Measurements from ENCODE around the gene FAM83E.
"Not testable (repeated sequence)": the region's sequence is repeated elsewhere in the genome, so short reads cannot be mapped to it uniquely, and the experiment has no call there.

FAM83E gene

DNA sequence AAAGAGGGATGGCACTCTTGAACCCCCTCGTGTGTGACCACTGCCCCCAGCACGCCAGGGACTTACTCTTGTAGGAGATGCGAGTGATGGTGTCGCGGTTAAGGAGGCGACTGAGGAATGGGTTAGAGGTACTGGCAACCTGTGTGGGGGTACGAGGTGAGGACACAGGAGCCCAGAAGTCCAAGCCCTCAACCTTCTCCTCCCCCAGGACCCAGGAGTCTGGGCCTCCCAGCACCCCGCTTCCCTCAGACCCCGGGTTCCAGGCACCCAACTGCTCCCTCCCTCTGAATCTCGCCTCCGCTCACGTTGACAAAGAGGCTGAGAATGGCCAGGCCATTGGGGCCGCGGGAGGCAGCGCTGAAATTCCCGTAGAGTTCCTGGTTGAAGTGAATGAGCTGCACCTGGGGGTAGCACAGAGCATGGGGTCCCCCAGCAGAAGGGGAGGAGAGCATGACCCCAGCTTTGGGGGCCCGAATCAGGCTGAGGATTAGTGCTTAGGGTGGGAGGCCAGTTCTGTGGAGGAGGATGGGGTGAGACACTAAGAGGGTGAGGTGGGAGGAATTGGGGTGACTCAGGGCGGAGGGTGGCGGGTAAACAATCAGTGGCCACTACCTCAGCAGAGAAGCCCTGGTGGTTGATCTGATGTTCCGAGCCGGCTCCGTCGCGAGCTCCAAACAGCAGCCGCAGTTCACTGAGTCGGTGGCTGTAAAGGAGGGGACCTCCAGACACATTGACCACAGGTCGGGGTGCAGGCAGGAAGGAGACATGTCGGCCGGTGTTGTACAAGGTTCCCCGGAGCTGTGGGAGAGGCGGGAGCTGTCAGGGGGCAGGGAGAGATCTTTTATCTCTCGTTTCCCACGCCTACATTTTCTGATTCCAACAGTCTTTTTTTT lies 24.9 kb upstream of the FAM83E start:
- no peak for DNase-seq (ENCODE audit: low spot score)

DNA sequence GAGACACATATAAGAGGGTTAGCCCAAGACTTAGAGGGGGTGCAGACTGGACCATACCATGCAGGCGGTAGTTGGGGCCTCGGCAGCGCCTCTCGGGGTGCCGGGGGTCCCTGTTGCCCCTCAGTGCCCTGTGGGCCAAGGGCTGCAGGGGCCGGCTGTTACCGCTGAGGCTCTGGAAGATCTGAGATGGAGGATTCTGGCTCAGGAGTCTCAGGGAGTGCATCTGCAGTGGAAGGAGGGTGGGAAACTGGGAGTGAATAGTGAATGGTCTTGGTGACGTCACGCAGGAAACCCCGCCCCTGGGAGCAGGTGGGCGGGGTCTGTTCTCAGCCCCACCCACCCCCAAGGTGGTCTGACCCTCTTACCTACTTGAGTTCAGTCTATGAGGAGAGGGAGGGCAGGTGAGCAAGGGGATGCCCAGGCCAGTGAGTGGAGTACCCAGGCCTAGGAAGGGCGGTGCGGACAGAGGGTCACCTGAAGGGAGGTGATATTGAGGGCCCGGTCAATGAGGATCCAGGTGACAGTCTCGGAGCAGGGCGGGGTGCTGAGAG lies 24.0 kb upstream of the FAM83E start:
- no peak for DNase-seq (ENCODE audit: low spot score)

DNA sequence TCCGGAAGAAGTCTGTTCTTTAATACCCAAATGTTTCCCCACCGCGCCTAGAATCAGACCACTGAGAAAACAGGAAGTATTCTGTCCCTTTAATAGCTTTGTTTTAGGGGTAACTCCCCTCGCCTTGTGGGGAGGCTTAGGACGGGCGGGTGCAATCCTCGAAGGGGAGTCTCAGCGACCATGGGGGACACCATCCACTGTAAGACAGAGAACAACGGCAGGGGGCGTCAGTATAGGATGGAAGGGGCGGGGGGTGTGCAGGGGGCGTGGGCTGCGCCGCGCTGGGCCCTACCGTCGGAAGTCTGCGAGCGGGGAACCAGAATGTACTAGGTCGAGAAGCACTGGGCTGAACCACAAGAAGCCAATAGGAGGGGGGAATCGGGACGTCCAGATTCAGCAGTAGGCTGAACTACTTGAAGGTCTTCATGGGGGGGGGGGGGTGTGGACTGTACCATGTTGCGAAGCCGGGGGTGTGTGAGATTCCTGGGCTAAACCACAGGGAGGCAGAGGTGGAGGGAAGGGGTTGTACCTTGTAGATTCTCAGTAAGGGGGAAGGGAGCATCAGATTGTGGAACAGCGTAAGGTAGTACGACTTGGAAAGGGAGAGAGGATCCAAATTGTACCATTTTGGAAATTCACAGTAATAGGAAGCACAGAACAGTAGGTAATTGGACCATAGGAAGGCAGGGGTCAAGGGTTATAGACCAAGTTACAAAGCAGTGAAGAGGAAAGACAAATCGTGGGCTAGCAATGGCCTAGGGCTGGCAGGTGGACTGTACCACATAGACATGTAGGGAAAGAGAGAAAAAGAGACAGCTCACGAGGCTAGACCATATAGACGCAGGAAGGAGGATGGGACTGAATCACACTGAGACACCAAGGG lies 23.3 kb upstream of the FAM83E start:
- peak; percentile 78 for DNase-seq (ENCODE audit: low spot score)

DNA sequence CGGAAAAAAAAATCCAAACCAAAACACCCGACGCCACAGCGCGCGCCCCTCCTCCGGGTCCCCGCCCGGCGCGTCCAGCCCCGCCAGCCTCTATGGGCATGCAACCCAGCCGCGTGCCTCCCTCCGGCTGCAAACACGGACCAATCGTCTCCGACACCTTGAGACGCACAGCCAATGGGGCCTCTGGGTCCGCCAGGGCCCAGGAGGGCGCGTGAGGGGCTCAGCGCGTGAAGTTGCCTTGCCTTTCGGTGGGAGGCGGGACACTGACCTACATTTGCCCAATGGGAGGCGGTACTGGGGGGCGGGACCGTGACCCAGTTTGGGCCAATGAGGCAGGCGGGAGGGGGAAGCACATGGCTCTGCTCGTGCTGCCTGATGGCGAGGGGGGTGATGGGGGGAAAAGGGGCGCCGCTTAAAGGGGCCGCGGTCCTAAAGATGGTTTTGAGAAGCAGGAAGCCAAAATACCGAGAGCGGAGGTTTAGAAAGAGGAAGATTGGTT lies 22.6 kb upstream of the FAM83E start:
- DNase-seq (ENCODE audit: low spot score), result peak; percentile 98

DNA sequence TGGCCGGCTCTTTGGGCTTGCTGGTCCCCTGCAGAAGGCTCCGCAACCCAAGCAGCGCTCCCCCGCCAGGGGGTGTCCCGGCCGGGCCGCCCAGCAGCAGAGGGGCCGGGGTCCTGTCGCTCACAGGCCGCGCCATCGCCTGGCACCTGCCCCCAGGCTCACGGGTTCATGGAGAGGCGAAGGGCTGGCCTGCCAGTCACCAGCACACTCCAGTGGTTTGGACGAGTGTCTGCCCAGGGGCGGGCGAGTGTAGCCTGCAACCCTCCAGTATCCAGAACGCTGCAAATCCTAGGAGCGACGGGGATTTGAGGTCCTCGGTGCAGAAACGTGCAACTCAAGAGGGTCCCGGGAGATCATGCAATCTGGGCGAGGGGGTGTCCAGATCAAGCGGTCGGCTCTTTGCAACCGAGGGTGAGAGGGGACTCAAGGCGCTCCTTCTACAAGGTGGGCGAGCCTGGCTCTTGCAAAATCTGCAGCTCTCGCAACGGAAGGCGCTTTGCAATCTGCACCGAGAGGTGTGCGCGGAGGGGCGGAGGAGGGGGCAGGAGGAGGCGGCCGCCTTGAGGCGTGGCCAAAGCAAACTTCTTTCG lies 22.1 kb upstream of the FAM83E start, which contains the start of gene DBP:
Gene DBP (minus strand): TSS at position 521 of the 590 bp plus-strand sequence. CDS start 385 bp downstream, at position 136.
- DNase-seq (ENCODE audit: low spot score), result no peak

DNA sequence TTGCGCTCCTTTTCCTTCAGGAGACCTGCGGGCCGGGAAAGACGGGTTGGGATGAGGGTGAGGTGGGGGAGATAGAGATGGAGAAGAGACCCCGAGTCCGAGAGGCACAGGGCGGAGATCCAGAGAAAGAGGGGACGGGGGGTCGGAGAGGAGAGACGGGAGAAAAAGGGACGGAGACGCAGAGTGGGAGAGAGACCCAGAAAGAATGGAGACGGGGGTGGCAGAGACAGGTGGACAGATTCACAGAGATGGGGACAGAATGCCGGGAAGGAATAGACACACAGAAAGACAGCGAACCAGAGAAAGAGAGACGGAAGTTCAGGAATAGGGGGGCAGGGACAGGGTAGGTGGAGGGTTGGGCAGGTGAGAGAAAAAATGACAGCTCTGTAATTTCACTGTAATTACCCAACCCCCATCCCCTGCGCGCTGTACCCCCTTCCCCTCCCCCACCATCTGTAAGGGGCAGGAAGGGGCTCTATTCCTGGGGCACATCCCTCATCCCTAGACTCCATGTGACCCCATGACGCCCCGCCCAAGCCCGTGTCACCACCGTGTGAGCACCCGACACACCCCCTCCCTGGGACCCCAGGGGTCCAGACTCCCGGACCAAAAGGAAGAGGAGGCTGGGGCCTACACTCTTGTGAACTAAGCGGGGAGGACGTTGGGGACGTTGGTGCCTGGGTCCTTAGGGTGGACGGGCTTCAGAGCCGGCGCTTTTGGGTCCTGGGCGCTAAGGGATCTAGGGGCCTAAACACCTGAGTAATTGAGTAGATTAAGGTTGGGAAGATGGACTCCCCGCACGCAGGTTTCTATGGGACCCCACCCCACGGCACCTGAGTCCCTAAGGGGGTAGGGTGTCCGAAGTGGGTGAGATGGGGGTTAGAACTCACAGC lies 21.3 kb upstream of the FAM83E start:
- no peak for DNase-seq (ENCODE audit: low spot score)

DNA sequence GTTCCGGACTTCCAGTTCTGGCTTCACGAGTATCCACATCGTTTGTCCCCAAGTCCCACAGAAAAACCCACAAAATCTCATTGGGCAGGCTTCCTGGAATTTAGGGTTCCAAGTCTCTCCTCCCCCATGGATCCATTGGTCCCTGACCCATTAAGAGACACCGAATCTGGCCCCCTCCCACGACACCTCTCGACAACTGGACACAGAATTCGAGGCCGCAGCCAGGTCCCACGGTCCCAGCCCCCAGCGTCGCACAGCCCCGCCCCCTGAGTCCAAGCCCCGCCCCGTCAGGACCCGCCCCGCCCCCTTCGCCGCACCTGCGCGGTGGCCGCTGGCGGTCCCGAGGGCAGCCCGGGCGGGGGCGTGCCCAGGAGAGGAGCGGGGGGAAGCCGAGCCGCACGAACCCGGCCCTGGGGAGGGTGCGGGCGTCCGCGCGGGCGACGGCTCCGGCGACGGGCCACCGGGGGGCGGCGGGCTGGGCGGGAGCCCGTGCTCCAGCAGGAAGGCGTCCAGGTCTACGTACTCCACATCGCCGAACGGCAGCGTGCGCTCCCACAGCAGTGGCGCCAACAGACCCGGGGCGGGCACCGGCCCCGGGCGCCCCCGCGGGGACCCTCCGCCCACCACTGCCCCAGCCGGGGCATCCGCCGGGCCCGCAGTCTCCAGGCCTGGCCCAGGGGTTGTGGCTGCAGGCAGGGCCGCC lies 20.5 kb upstream of the FAM83E start:
- DNase-seq (ENCODE audit: low spot score), result peak; percentile 67

DNA sequence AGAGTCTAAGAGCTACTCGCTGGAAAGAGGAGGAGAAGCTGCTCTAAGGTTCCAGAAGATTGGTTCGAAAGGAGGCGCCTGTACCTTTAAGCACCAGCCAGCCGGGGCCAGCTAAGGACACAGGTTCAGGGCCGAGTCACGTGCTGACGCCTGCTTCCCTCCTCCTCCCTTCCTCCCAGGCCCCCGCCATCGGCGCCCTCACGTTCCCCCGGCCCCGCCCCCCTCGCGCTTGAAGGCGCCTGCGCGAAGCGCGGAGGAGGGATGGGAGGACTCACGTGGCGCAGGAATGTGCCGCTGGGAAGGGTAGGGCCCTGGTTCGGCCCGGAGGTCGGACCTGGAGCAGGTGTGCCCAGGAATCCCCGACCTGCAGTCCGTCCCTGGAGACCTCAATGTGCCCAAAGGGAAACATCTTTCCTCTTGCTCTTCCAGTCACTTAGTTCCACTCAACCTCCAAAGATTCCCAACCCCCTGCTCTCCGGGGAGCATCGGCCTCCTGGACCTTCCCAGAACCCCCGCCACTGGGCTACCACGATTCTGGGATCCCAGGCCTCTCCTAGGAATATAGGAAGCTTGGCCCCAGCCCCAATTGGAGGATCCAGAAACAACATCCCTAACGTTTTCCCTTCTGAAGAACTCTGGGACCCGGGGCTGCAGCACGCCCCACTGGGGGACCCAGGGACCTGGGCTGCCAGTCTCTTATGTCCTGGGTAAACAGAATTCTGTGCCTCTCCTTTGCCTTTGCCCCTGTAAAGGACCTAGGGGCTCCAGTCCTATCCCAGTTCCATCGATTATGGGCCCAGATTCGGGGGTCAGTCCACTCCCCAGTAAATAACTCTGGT lies 19.8 kb upstream of the FAM83E start:
- peak; percentile 93 for DNase-seq (ENCODE audit: low spot score)

DNA sequence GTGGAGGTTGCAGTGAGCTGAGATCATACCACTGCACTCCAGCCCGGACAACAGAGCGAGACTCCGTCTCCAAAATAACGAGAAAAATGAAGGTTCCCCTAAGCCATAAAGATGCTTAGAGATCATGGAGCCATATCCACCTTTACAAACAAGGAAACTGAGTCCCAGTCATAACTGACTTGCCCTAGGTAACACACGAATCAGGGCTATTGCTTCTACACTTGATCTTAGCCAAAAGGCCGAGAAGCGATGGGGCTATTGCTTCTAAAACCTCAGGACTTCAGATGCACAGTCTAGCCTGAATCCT lies 19.1 kb upstream of the FAM83E start:
- no peak for DNase-seq (ENCODE audit: low spot score)

DNA sequence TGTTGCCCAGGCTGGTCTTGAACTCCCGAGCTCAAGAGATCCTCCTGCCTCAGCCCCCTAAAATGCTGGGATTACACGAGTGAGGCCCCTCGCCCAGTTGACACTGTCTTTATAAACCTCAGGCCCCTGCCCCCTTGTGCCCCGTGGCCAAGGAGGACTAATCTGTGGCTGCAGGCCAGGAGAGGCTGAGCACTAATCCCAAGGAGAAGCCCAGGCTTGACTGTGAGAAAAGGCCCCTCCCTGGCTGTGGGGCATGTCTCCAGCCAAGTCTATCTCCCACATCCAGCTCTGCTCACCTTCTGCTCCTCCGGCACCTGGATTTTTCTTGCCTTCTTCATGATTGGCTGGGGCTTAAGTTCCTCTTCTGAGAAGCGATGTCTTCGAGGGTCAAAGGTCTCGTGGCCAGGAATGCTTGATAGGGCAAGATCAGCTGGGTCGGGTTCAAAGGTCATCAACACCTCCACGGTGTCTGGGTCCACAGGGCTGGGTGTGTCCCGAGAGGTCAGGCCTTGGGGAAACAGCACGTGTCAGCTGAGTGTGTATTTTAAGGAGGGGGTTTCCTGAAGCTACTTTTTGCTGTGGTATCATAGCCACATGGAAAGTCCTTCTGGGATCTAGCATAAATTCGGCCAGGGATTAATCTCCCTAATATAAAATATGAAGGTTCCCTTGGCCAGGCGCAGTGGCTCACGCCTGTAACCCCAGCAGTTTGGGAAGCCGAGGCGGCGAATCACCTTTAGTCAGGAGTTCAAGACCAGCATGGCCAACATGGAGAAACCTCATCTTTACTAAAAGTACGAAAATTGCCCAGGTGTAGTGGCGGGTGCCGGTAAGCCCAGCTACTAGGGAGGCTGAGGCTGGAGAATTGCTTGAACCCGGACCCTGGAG lies 18.5 kb upstream of the FAM83E start:
- DNase-seq (ENCODE audit: low spot score), result no peak

DNA sequence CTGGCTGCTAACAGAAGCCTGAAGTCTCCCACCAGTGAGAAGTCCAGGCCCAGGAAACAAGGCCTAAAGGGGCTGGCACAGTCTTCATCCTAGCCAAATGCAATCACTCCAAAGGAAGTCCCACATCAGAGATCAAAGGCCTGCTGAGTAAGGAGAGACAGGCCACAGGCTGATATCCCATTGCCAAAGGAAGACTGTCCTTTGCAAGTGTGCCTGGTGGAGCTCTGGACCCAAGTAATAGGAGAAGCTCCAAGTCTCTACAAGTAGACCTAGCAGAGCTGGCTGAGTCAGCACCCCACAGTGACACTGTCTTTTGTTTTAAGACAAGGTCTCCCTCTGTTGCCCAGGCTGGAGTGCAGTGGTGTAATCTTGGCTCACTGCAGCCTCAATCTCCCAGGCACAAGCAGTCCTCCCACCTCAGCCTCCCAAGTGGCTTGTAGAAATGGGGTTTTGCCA lies 17.8 kb upstream of the FAM83E start:
- DNase-seq (ENCODE audit: low spot score), result no peak

DNA sequence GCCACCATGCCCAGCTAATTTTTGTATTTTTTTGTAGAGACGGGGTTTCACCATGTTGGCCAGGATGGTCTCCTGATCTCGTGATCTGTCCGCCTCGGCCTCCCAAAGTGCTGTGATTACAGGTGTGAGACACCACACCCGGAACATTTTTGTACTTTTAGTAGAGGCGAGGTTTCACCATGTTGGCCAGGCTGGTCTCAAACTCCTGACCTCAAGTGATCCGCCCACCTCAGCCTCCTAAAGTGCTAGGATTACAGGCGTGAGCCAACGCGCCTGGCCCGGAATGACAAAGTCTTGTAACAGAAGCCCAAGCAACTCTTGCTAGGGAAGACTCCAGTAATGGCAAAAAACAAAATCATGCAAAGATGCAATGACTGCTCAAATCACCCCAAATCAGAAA lies 17.4 kb upstream of the FAM83E start:
- not testable (repeated sequence) for DNase-seq (ENCODE audit: low spot score)

DNA sequence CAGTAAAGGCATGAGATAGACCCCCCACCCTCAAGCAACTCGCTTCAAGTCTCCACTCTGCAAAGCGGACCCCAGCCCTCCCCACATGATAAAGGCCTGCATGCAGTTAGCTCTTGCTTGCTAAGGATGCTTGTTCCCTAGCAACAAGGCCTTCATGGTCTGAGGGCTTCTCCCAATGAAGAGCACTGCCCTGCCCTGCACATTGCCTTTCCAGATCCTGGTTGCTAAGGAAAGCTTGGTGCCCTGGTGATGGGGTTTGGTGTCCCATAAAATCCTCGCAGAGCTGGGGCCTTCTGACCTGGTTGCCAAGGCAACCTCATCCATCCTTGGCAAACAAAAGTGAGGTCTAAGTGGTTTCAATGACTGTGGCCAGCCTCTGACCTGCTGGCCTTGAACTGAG lies 16.3 kb upstream of the FAM83E start:
- no peak for DNase-seq (ENCODE audit: low spot score)

DNA sequence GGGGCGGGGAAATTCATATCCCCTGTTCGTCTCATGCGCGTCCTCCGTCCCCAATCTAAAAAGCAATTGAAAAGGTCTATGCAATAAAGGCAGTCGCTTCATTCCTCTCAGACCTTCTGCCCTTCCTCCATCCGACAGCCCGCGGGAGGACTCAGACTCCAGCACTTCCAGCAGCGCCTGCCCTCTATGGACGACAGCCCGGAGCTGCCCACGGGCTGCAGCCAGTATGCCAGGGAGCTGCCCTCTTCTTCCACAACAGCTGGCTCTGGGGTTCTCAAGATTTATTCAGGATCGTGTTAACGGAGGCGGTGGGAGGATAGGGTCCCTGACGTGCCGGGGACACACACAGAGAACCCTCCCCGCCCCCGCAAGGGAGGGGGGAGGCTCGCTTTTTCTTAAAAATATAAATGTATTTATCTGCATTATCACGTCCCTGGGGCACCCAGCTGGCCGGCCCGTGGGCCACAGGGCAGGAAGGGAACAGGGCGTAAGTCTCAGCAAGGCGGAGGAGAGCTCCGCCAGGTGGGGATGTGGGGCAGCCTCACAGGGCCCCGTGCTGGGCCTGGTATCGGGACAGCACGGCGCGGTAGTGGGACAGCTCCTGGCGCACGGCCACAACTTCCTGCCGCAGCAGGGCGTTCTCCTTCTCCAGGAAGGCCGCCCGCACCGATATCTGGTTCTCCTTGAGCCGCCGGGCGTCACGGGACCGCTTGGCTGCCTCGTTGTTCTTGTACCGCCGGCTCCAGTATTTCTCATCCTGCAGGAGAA lies 15.6 kb upstream of the FAM83E start:
- no peak for DNase-seq (ENCODE audit: low spot score)

DNA sequence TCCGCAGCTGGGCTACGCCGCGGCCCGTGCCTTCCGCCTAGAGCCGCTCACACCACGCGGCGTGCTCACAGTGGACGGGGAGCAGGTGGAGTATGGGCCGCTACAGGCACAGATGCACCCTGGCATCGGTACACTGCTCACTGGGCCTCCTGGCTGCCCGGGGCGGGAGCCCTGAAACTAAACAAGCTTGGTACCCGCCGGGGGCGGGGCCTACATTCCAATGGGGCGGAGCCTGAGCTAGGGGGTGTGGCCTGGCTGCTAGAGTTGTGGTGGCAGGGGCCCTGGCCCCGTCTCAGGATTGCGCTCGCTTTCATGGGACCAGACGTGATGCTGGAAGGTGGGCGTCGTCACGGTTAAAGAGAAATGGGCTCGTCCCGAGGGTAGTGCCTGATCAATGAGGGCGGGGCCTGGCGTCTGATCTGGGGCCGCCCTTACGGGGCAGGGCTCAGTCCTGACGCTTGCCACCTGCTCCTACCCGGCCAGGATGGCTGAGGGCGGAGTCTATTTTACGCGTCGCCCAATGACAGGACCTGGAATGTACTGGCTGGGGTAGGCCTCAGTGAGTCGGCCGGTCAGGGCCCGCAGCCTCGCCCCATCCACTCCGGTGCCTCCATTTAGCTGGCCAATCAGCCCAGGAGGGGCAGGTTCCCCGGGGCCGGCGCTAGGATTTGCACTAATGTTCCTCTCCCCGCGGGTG lies 14.9 kb upstream of the FAM83E start:
- DNase-seq (ENCODE audit: low spot score), result no peak

DNA sequence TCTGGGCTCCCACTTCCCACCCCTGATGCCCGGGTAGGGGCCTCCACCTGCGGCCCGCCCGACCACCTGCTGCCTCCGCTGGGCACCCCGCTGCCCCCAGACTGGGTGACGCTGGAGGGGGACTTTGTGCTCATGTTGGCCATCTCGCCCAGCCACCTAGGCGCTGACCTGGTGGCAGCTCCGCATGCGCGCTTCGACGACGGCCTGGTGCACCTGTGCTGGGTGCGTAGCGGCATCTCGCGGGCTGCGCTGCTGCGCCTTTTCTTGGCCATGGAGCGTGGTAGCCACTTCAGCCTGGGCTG lies 14.4 kb upstream of the FAM83E start:
- DNase-seq (ENCODE audit: low spot score), result no peak
